MM.1S (cell line): ENCODE results near the gene FAM177A1.

ENCODE experiments used
- DNase-seq: peaks from one replicate; pipeline ENCODE4 v3.0.0-alpha.2; 2015
- H2AFZ ChIP-seq: fragments of 300-600 bp; sonication (generic); 2 replicates; pipeline ENCODE4 v1.6.0; 2016; ENCODE audit warnings: antibody characterized with exemption, low read length
- H3F3A ChIP-seq: fragments of 300-600 bp; sonication (generic); 2 replicates; pipeline ENCODE4 v1.6.1; 2016; ENCODE audit warnings: mild to moderate bottlenecking, antibody characterized with exemption, low read length, moderate library complexity, mixed read lengths; ENCODE audit not compliant: insufficient read depth
- H3K27ac ChIP-seq: fragments of 300-600 bp; sonication (generic); 2 replicates; pipeline ENCODE4 v1.5.1; 2016; ENCODE audit warnings: mild to moderate bottlenecking, low read length
- H3K27me3 ChIP-seq: fragments of 300-600 bp; sonication (generic); replicated peaks from 2 replicates; pipeline ENCODE4 v1.6.0; 2016; ENCODE audit warnings: low read length; ENCODE audit not compliant: insufficient read depth
- H3K36me3 ChIP-seq: fragments of 300-600 bp; sonication (generic); replicated peaks from 2 replicates; pipeline ENCODE4 v1.6.1; 2016; ENCODE audit warnings: mild to moderate bottlenecking, low read length, mixed read lengths; ENCODE audit not compliant: insufficient read depth
- H3K4me1 ChIP-seq: fragments of 300-600 bp; sonication (generic); 2 replicates; pipeline ENCODE4 v1.6.1; 2016; ENCODE audit warnings: low read length, mixed read lengths
- H3K4me2 ChIP-seq: fragments of 300-600 bp; sonication (generic); 2 replicates; pipeline ENCODE4 v1.6.0; 2016; ENCODE audit warnings: low read depth, low read length
- H3K4me3 ChIP-seq: fragments of 300-600 bp; sonication (generic); 2 replicates; pipeline ENCODE4 v1.5.1; 2016; ENCODE audit warnings: low read length, mixed read lengths
- H3K79me2 ChIP-seq: fragments of 300-600 bp; sonication (generic); 2 replicates; pipeline ENCODE4 v1.6.1; 2016; ENCODE audit warnings: mixed run types, low read length, mixed read lengths
- H3K9ac ChIP-seq: fragments of 300-600 bp; sonication (generic); 2 replicates; pipeline ENCODE4 v1.6.1; 2016; ENCODE audit warnings: low read length, mixed read lengths
- H3K9me2 ChIP-seq: fragments of 300-600 bp; sonication (generic); replicated peaks from 2 replicates; pipeline ENCODE4 v1.6.1; 2016; ENCODE audit warnings: mild to moderate bottlenecking, low read length, mixed read lengths; ENCODE audit not compliant: insufficient read depth
- H3K9me3 ChIP-seq: fragments of 300-600 bp; sonication (generic); replicated peaks from 2 replicates; pipeline ENCODE4 v1.6.1; 2016; ENCODE audit warnings: mild to moderate bottlenecking, low read length, mixed read lengths; ENCODE audit not compliant: insufficient read depth
- H4K20me1 ChIP-seq: fragments of 300-600 bp; sonication (generic); 2 replicates; pipeline ENCODE4 v1.6.1; 2016; ENCODE audit warnings: mild to moderate bottlenecking, low read length, moderate library complexity, mixed read lengths; ENCODE audit not compliant: insufficient read depth
- CTCF ChIP-seq: fragments of 300-600 bp; sonication (generic); IDR thresholded peaks from 2 replicates; pipeline ENCODE4 v1.5.1; 2016; ENCODE audit warnings: antibody characterized with exemption, low read length, mixed read lengths
- EZH2 ChIP-seq: fragments of 300-600 bp; sonication (generic); optimal IDR thresholded peaks from 2 replicates; pipeline ENCODE3; 2017; ENCODE audit warnings: low read depth, mild to moderate bottlenecking, antibody characterized with exemption, low read length, mixed read lengths
- EZH2phosphoT487 ChIP-seq: fragments of 300-600 bp; sonication (generic); IDR thresholded peaks from 2 replicates; pipeline ENCODE4 v1.6.1; 2018; ENCODE audit warnings: antibody characterized with exemption, low read length

Gene FAM177A1

GRCh38 chr14:35045798-35046047 lies 349 bp upstream of the FAM177A1 start:
- no peaks in the 10 kb centered on the region for H4K20me1 ChIP-seq
- TF ChIP-seq CTCF (no peak), EZH2 (no peak), EZH2phosphoT487 (no peak)
- peak overlapping the region; percentile 61 for H2AFZ ChIP-seq
- no peaks in the 10 kb centered on the region for H3K9me2 ChIP-seq
- H3K4me2 ChIP-seq = peak overlapping the region; percentile 70
- no peaks in the 10 kb centered on the region for H3K36me3 ChIP-seq
- peak overlapping the region; percentile 87 for H3K9ac ChIP-seq
- peak overlapping the region; percentile 95 for H3K27ac ChIP-seq
- H3F3A ChIP-seq = peaks cover 8% of the 10 kb centered on the region
- DNase-seq = no peak
- no peaks in the 10 kb centered on the region for H3K9me3 ChIP-seq
- H3K27me3 ChIP-seq = no peaks in the 10 kb centered on the region
- no peaks in the 10 kb centered on the region; the same call in 1 of the 2 replicates for H3K4me1 ChIP-seq
- peak overlapping the region; percentile 70 for H3K4me3 ChIP-seq
- H3K79me2 ChIP-seq = no peaks in the 10 kb centered on the region

GRCh38 chr14:35046751-35047536 lies 872 bp downstream of the FAM177A1 start:
- Histone ChIP-seq H3K79me2 (no peaks in the 10 kb centered on the region), H2AFZ (peak overlapping the region; percentile 77), H3K9me2 (no peaks in the 10 kb centered on the region), H3K4me1 (no peaks in the 10 kb centered on the region; the same call in 1 of the 2 replicates), H3K9me3 (no peaks in the 10 kb centered on the region), H3K9ac (peak overlapping the region; percentile 64), H3K27me3 (no peaks in the 10 kb centered on the region), H3K4me3 (peak overlapping the region; percentile 65), H3K36me3 (no peaks in the 10 kb centered on the region), H3K4me2 (peak overlapping the region; percentile 73), H3K27ac (peak overlapping the region; percentile 89), H3F3A (peaks cover 8% of the 10 kb centered on the region), H4K20me1 (no peaks in the 10 kb centered on the region)
- DNase-seq = peak; percentile 38
- TF ChIP-seq EZH2phosphoT487 (no peak), EZH2 (no peak), CTCF (no peak)

GRCh38 chr14:35047976-35048513 lies 2.0 kb downstream of the FAM177A1 start:
- H4K20me1 ChIP-seq = no peaks in the 10 kb centered on the region
- DNase-seq = no peak
- H3K4me2 ChIP-seq = no peak overlapping the region
- H3K9me3 ChIP-seq = no peaks in the 10 kb centered on the region
- H2AFZ ChIP-seq = no peak overlapping the region
- H3K9ac ChIP-seq = no peak overlapping the region
- H3K9me2 ChIP-seq = no peaks in the 10 kb centered on the region
- H3K4me1 ChIP-seq = no peaks in the 10 kb centered on the region; the same call in 1 of the 2 replicates
- no peak overlapping the region for H3K27ac ChIP-seq
- H3K27me3 ChIP-seq = no peaks in the 10 kb centered on the region
- no peaks in the 10 kb centered on the region for H3K36me3 ChIP-seq
- H3F3A ChIP-seq = peaks cover 8% of the 10 kb centered on the region
- TF ChIP-seq EZH2phosphoT487 (no peak), CTCF (no peak), EZH2 (no peak)
- no peaks in the 10 kb centered on the region for H3K79me2 ChIP-seq
- H3K4me3 ChIP-seq = no peak overlapping the region
